SK-N-SH (cell line): Measurements from ENCODE around the gene SGPL1.

Experiments
- CTCF ChIP-seq: fragments of 200-600 bp; sonication (generic); IDR thresholded peaks from 2 replicates; pipeline ENCODE4 v1.6.1; 2017; ENCODE audit warnings: antibody characterized with exemption, mild to moderate bottlenecking, moderate library complexity
- EP300 ChIP-seq, 2 experiments: IDR thresholded peaks; 2 replicates each; pipeline versions ENCODE4 v1.4.0 to v1.6.1; 2012; ENCODE audit warnings: borderline replicate concordance in 1 of 2, low read depth in 1 of 2, low read length in 1 of 2
- JUND ChIP-seq: IDR thresholded peaks from 2 replicates; pipeline ENCODE4 v1.4.0; 2012
- MAX ChIP-seq: IDR thresholded peaks from 2 replicates; pipeline ENCODE4 v1.4.0; 2012; ENCODE audit warnings: low read depth
- POLR2AphosphoS5 ChIP-seq: IDR thresholded peaks from 2 replicates; pipeline ENCODE4 v1.6.1; 2012; ENCODE audit warnings: low read depth, low read length
- RAD21 ChIP-seq: IDR thresholded peaks from 2 replicates; pipeline ENCODE4 v1.6.1; 2012; ENCODE audit warnings: mild to moderate bottlenecking, low read length
- RCOR1 ChIP-seq: fragments of 150-350 bp; IDR thresholded peaks from 2 replicates; pipeline ENCODE4 v1.6.1; 2017; ENCODE audit warnings: antibody characterized with exemption, low read length
- REST ChIP-seq: IDR thresholded peaks from 2 replicates; pipeline ENCODE4 v1.6.1; 2012; ENCODE audit warnings: mild to moderate bottlenecking, low read depth, low read length, moderate library complexity
- RFX5 ChIP-seq: IDR thresholded peaks from 2 replicates; pipeline ENCODE4 v1.6.1; 2012; ENCODE audit warnings: mild to moderate bottlenecking, improper control_type of control experiment, low read length
- SIN3A ChIP-seq: IDR thresholded peaks from 2 replicates; pipeline ENCODE4 v1.6.1; 2012; ENCODE audit warnings: low read depth, mild to moderate bottlenecking, low read length, moderate library complexity, borderline replicate concordance
- SMC3 ChIP-seq: IDR thresholded peaks from 2 replicates; pipeline ENCODE4 v1.6.1; 2012; ENCODE audit warnings: low read depth, low read length, improper control_type of control experiment
- TAF1 ChIP-seq: IDR thresholded peaks from 2 replicates; pipeline ENCODE4 v1.6.1; 2012; ENCODE audit warnings: low read depth, mild to moderate bottlenecking, low read length, moderate library complexity, borderline replicate concordance
- YY1 ChIP-seq: IDR thresholded peaks from 2 replicates; pipeline ENCODE4 v1.4.0; 2012; ENCODE audit warnings: low read depth, mild to moderate bottlenecking
- ZBTB33 ChIP-seq: IDR thresholded peaks from 2 replicates; pipeline ENCODE4 v1.4.0; 2012; ENCODE audit warnings: low read depth, borderline replicate concordance

GRCh38 chr10:70927189-70927943, 111.6 kb downstream of the SGPL1 start:
- TF ChIP-seq CTCF (no peak), ZBTB33 (no peak), REST (no peak), POLR2AphosphoS5 (no peak), EP300 (IDR thresholded peaks at IDR 0.05; ENCODE audit: borderline replicate concordance in 1 of 2, low read depth in 1 of 2, low read length in 1 of 2) (no peak), SIN3A (no peak), RFX5 (no peak), TAF1 (no peak), JUND (no peak), YY1 (no peak), MAX (no peak), SMC3 (no peak), RAD21 (no peak), RCOR1 (no peak)
